Hepatocyte (in vitro differentiated cells): ENCODE measurements around the gene RNF181.
"Not testable (repeated sequence)": the region's sequence is repeated elsewhere in the genome, so short reads cannot be mapped to it uniquely, and the experiment has no call there.

Experiments used
- CTCF ChIP-seq: fragments of 200-600 bp; sonication (generic); IDR thresholded peaks from 2 replicates; pipeline ENCODE4 v1.5.1; 2016; ENCODE audit warnings: antibody characterized with exemption, mild to moderate bottlenecking; ENCODE audit not compliant: poor library complexity
- EZH2 ChIP-seq: fragments of 200-600 bp; sonication (generic); IDR thresholded peaks from 2 replicates; pipeline ENCODE4 v1.6.1; 2016; ENCODE audit warnings: antibody characterized with exemption, mild to moderate bottlenecking, borderline replicate concordance

GRCh38 chr2:85614757-85615156, 19.2 kb downstream of the RNF181 start:
- TF ChIP-seq CTCF, EZH2: not testable (repeated sequence)
